Left renal cortex interstitium (tissue), 4 donors: ENCODE results near the gene ZFYVE9. TPM values are rescaled to one million over a fixed set of nuclear protein-coding genes. Genes with fewer than 3 reads are reported as not detected.
"Not testable (repeated sequence)": the region's sequence is repeated elsewhere in the genome, so short reads cannot be mapped to it uniquely, and the experiment has no call there.

ENCODE experiments used
- DNase-seq, 4 donors: peaks; one replicate each; pipeline ENCODE4 v3.0.0-alpha.2; 2013; ENCODE audit warnings: low read depth in 4 of 4, low spot score in 2 of 4, missing footprints in 1 of 4
- polyA plus RNA-seq, 4 donors: library from polyadenylated mRNA; unstranded; fragments of 120-200 nt; gene quantifications; one replicate each; pipeline ENCODE4 v1.2.1, GENCODE V29; 2013; ENCODE audit not compliant: insufficient read length in 4 of 4

ZFYVE9 gene
- polyA plus RNA-seq, 4 donors: 32.2 to 36.9 (median 34.3) TPM

DNA sequence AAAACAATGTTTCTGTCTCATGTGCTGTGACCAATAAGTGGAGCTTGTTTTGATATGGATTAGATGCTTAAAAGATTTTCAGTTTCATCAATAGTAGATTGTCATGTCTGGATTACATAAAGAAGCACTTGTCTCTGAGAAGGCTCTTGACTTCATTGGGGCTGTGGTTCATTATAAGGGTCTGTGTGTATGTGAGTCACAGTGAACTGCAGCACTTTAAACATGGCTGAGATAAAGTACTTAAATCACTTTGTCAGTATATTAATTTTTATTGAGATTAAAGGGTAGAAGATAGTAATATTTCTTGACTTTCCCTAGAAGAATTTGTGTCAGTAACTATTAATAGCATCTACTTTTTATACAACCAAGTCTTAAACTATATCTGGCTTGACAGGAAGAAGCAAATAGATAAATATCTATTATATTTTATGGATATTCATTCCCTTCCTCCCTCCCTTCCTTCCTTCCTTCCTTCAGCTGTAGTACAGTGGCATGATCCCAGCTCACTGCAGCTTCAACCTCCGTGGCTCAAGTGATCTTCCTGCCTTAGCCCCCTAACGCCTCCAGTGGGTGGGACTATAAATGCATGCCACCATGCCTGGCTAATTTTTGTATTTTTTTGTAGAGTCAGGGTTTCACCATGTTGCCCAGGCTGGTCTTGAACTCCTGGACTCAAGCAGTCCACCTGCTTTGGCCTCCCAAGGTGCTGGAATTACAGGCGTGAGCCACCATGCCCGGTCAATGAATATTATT lies 48.8 kb downstream of the ZFYVE9 start:
- no peak for DNase-seq

DNA sequence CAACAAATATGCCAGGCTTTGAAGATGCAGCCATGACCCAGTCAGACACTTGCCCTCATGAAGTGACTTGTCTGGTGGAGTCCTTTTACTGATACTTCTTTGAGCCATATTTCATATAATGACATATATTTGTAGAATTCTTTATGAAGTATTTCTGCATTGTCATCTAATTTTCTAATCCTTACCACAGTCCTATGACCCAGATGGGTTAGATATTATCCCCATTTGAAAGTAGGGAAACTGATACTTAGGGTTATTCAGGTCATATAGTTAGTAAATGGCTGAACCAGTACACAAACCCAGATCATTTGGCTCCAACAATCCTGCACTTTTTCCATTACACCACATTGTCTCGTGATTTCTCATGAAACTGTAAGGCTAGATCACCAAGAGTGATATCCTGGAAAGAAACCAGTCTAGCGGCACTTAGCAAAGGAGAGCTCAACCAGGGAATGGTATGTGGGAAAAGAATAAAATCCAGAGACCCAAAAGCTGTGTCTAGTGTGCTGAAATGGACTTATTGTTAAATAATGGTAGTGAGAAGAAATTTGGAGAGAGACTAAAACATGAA lies 49.6 kb downstream of the ZFYVE9 start:
- DNase-seq: no peak

DNA sequence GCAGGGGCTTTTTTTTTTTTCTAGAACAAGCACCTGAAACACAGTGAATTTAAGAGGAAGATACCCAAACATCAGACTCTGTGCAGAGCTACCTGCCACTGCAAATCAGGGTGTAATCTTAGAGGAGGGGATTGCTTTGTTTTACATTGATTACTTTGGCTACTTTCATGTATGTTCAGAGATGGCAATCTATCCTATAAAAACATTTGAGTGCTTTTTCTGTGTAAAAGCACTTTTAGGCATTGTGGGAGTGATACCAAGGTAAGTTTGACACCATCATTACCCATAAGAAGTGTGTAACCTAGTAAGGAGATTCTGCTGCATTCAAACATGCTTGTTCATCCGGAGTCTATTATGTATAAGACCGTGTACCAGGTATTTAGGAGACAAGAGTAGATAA lies 50.1 kb downstream of the ZFYVE9 start:
- DNase-seq: no peak

DNA sequence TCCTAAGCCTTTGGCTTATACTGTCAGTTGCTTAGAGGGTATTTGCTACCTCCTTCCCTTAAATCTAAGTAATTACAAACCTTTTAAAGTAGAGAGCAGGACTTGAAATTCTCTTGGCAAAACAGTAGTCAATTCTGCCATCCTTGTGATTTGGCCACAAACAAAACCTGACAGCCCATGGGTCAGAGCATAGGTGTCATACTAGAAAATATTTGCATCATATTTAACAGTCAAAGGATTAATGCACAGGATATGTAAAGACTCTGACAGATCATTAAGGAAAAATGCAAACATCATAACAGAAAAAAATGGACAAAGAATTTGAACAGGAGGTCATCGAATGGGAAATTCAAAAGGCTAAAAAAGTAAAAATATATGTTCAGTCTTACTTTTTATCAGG lies 50.5 kb downstream of the ZFYVE9 start:
- no peak for DNase-seq

DNA sequence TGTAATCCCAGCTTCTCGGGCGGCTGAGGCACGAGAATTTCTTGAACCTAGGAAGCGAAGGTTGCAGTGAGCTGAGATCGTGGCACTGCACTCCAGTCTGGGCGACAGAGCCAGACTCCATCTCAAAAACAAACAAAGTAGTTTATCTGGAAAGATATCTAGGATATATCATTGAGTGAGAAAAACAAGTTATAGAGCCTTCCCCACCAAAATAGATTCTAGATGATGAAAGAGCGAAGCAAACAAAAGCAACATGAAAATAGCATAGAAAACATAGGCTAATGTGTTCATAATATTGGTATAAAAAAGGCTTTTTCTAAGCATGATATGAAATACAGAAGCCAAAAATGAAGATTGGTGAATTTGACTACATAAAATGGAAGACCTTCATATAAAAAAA lies 52.1 kb downstream of the ZFYVE9 start:
- no peak for DNase-seq

DNA sequence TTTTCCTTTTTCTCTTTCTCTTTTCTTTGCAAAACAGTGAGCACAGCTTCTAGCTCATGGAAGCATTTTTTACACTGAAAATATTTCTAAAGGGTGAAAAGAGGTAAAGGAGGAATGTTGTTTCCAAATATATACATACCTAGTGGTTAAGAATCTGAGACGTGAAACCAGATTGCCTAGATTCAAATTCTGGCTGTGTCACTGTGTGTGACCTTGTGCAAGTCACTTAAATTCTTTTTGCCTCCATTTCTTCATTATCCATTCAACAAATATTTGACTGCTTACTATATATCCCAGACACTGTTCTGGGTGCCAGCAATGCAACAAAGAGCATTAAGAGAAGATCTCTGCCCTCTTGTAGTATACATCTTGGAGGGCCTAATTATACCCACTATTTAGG lies 53.3 kb downstream of the ZFYVE9 start:
- no peak for DNase-seq

DNA sequence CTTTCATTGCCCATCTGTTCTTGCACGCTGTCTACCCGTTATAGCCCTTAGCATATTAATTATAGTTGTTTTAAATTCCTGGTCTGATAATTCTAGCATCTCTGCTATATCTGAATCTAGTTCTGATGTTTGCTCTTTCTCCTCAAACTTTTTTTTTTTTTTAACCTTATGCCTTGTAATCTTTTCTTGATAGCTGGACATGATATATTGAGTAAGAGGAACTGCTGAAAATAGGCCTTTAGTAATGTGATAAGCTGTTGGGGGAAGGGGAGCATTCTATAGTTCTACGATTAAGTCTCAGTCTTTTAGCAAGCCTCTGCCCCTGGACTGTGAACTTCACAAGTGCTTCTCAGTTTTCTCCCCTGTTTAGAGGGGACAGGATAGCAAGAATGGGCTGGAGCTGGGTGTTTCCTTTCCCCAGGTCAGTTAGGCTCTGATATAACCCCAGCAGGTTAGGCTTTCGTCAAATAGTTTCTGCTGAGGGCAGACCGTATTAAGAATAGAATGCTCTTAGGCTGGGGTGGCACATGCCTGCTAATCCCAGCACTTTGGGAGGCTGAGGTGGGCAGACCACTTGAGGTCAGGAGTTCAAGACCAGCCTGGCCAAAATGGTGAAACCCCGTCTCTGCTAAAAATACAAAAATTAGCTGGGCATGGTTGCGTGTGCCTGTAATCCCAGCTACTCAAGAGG lies 62.2 kb downstream of the ZFYVE9 start:
- DNase-seq: no peak

DNA sequence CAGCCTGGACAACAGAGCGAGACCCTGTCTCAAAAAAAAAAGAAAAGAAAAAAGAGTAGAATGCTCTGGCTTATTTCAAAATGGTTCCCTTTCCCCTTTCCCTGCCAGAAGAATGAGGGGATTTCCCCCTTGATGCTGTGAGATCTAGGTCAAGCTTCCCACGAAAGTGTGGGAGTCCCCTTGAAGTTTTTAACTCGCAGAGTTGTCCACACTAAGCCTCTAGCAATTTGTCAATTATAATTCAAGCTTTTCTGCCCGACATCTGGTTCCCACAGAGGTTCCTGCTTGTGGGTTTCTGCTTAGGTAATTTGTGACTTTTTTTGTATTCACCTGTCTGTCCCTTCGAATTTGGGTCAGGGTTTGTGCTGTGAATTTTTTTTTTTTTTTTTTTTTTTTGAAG lies 62.8 kb downstream of the ZFYVE9 start:
- DNase-seq: no peak

DNA sequence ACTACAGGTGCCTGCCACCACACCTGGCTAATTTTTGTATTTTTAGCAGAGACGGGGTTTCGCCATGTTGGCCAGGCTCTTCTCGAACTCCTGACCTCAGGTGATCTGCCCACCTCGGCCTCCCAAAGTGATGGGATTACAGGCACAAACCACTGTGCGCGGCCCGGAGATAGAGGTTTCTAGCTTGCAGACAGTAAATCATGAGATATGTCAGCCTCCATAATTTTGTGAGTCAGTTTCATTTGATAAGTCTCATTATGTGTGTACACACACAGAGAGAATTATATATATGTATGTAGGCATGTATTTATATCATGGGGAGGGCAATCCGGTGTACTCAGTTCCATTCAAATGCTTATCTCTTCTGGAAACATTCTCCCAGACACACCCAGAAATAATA lies 64.8 kb downstream of the ZFYVE9 start:
- not testable (repeated sequence) for DNase-seq

DNA sequence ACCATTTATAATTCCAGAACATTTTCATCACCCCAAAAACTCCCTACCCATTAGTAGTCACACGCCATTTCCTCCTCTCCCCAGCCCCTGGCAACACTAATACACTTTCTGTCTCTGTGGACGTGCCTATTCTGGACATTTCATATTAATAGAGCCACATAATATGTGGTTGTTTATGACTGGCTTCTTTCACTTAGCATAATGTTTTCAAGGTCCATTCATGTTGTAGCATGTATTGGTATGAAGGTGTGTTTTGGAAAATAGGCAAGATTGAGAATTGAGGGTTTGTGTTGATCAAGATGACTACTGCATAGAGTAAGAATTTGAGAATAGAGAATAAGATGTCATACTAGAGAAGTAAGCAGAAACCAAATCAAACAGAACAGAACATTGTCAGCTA lies 67.5 kb downstream of the ZFYVE9 start:
- no peak for DNase-seq

DNA sequence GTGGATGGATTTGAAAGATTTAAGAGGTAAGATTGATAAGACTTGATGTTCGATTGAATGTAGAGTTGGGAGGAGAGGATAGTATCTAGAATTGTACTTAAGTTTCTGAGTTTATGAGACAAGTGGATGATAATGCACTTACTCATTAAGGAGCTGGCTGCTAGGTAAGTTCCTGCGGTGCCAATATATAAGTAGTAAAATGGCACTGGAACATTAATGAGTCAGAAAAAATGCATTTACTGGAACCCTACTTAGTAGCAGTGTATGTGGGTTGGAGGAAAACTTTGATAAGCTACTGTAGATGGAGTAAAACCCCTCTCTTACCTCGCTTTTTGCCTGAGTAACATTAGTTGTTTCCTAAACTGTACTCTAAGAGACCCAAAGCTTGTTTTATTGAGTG lies 68.2 kb downstream of the ZFYVE9 start:
- DNase-seq: no peak

DNA sequence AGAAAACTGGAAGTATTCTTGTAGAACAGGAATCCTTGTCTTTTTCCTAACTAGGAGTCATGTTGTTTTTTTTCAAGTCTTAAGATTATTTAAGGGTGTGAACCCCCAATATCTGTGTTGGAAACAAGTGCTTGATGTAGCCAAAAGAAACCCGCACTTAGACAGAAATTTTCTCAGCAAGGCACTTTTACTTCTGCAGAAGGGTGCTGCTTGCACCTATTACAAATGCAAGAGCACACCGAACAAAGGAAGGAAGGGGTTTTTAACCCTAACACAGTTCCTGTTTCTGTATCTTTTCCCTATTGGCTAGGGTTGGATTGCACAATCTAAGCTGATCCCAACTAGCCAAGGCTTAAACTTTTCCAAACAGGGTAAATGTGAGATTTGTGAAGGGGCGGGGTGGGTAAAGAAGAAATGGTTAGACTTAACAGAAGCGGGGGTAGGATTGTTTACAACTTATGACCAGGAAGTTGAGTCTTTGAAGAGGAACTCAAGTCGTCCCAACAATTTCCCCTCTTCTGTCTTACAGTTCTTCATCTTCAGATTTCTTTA lies 75.1 kb downstream of the ZFYVE9 start:
- no peak for DNase-seq

DNA sequence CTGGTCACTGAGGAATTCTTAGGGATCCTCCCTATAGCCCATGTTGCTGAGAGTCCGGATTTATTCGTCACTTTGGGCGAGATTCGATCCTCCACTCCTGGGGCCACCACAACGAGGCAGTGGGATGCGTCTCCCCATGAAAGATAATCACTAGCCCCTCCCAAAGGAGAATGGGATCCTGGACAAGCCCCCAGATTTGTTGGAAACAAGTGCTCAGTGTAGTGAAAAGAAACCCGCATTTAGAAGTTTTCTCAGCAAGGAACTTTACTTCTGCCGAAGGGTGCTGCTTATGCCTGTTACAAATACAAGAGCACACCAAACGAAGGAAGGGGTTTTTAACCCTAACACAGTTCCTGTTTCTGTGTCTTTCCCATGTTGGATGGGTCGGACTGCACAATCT lies 83.3 kb downstream of the ZFYVE9 start:
- DNase-seq: no peak

DNA sequence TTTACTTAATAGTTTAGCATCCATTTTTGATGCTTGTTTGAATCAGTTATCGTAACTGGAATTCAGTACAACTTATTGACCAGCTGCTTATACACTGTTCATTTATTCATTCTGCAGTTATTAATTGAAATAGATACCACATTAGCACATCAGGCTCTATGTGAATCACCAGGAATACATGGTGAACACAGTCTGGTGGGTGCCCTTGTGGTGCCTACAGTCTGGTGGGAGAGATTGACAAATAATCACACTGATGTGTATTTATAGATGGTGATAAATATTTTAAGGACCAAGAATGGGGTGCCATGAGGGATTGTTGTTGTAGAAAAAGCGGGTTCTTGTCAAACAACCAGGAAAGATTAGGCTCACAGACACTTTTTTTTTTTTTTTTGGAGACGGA lies 87.6 kb downstream of the ZFYVE9 start:
- DNase-seq: no peak

DNA sequence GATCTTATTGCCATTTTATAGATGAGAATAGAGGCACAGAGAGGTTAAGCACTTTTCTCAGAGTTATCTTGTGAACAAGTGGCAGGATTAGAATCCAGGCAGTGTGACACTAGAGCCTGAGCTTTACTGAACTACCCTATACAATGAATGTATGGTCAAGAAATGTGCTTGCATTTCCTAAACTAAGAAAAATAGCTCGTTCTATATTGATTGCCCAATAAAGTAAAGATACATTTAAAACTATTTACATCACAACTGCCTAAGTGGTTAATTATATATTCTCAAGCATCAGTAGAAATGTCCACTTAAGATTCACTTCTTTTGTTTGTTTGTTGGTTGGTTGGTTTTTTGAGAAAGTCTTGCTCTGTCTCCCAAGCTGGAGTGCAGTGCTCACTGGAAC lies 91.6 kb downstream of the ZFYVE9 start:
- no peak for DNase-seq

DNA sequence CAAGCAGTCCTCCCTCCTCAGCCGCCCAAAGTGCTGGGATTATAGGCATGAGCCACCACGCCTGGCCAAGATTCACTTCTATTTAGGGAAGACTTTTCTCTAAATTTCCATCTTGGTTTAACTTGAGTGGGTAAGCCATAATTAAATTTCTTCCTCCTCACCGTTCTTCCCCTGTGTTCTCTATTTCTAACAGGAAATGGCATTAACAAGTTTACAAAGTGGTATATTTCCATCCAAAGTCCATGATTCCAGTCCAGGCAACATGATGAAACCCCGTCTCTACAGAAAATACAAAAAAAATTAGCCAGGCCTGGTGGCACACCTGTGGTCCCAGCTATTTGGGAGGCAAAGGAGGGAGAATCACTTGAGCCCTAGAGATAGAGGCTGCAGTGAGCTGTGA lies 92.1 kb downstream of the ZFYVE9 start:
- DNase-seq: no peak

DNA sequence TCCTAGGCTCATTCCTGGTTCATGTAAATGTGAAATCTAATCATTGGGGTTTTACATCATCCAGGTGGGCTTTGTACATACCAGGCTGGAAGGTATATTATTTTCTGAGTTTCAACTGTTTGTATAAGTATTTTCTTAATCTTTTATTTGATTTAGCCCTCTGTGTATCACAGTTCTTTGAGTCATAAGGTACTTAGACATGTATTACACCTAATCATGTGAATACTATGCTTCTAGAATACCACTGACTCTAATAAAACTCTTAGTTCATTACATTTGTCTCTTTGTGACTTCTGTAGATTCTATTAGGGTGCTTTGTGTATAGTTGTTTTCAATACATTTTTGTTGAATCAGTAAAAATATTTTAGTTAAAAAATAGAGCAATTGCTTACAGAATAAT lies 92.8 kb downstream of the ZFYVE9 start:
- no peak for DNase-seq

DNA sequence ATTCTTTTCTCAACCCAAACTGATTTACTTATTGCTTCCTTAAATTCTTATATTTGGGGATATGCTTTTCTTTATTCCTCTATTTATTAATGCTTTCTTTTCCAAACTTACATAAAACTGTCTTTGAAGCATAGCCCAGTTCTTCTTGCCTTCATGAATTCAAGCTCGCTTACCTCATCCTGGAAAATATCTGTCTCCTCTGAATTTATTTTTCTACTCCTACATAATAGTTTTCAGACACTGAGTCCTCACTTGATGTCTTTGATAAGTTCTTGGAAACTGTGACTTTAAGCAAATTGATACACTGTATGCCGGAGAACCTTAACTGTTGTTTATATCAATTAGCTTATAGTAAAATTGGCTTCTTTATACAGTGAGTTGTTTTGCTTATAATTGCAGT lies 93.8 kb downstream of the ZFYVE9 start:
- no peak for DNase-seq

DNA sequence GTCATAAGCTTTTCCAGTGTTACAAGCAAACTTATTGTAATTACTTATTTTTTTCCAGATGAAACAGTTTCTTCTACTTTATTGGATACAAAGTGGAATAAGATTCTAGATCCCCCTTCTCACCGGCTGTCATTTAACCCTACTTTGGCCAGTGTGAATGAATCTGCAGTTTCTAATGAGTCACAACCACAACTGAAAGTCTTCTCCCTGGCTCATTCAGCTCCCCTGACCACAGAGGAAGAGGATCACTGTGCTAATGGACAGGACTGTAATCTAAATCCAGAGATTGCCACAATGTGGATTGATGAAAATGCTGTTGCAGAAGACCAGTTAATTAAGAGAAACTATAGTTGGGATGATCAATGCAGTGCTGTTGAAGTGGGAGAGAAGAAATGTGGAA lies 95.5 kb downstream of the ZFYVE9 start:
- no peak for DNase-seq

DNA sequence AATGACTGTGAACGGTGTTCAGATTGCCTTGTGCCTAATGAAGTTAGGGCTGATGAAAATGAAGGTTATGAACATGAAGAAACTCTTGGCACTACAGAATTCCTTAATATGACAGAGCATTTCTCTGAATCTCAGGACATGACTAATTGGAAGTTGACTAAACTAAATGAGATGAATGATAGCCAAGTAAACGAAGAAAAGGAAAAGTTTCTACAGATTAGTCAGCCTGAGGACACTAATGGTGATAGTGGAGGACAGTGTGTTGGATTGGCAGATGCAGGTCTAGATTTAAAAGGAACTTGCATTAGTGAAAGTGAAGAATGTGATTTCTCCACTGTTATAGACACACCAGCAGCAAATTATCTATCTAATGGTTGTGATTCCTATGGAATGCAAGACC lies 96.6 kb downstream of the ZFYVE9 start:
- DNase-seq: no peak

DNA sequence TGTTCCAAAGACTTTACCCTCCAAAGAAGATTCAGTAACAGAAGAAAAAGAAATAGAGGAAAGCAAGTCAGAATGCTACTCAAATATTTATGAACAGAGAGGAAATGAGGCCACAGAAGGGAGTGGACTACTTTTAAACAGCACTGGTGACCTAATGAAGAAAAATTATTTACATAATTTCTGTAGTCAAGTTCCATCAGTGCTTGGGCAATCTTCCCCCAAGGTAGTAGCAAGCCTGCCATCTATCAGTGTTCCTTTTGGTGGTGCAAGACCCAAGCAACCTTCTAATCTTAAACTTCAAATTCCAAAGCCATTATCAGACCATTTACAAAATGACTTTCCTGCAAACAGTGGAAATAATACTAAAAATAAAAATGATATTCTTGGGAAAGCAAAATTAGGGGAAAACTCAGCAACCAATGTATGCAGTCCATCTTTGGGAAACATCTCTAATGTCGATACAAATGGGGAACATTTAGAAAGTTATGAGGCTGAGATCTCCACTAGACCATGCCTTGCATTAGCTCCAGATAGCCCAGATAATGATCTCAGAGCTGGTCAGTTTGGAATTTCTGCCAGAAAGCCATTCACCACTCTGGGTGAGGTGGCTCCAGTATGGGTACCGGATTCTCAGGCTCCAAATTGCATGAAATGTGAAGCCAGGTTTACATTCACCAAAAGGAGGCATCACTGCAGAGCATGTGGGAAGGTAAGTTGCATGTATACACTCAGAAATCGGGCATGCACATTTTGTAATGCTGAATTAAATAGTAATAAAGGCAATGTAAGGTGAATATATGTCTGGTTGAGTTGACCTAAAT lies 97.2 kb downstream of the ZFYVE9 start:
- DNase-seq: no peak
